HEK293T (cell line): Measurements from ENCODE around the gene TWF2.
"Not testable (repeated sequence)": the region's sequence is repeated elsewhere in the genome, so short reads cannot be mapped to it uniquely, and the experiment has no call there.

Experiments used
- CTCF ChIA-PET: fragments of 350-600 bp; formaldehyde crosslinking; extraction: SDS; loops from one replicate; lab custom pipeline; 2021; ENCODE audit warnings: antibody characterized with exemption, inconsistent platforms; lab: Yijun Ruan, JAX
- POLR2A ChIA-PET: fragments of 350-600 bp; formaldehyde crosslinking; extraction: SDS; loops from one replicate; lab custom pipeline; 2020; ENCODE audit warnings: antibody characterized with exemption, inconsistent platforms; lab: Yijun Ruan, JAX
- DNase-seq: peaks from one replicate; pipeline ENCODE4 v3.0.0; 2012; ENCODE audit warnings: mixed read lengths; ENCODE audit errors: extremely low spot score
- ARNT ChIP-seq: fragments of 450-650 bp; IDR thresholded peaks from 2 replicates; pipeline ENCODE4 v1.6.1; 2017; ENCODE audit warnings: mild to moderate bottlenecking
- BHLHE40 ChIP-seq: fragments of 450-650 bp; IDR thresholded peaks from 2 replicates; pipeline ENCODE4 v1.6.1; 2016; ENCODE audit warnings: mild to moderate bottlenecking, moderate library complexity, borderline replicate concordance
- CTBP1 ChIP-seq: fragments of 450-650 bp; IDR thresholded peaks from 2 replicates; pipeline ENCODE4 v1.6.1; 2016; ENCODE audit warnings: borderline replicate concordance
- ELF4 ChIP-seq: fragments of 450-650 bp; IDR thresholded peaks from 2 replicates; pipeline ENCODE4 v1.6.1; 2017; ENCODE audit warnings: antibody characterized with exemption
- FOXA1 ChIP-seq: fragments of 450-650 bp; IDR thresholded peaks from 2 replicates; pipeline ENCODE4 v1.6.1; 2016; ENCODE audit warnings: mild to moderate bottlenecking
- FOXK2 ChIP-seq: fragments of 450-650 bp; IDR thresholded peaks from 2 replicates; pipeline ENCODE4 v1.6.1; 2016; ENCODE audit warnings: mild to moderate bottlenecking
- FOXM1 ChIP-seq: fragments of 450-650 bp; IDR thresholded peaks from 2 replicates; pipeline ENCODE4 v1.6.1; 2017; ENCODE audit warnings: mild to moderate bottlenecking, borderline replicate concordance
- HDGF ChIP-seq: fragments of 450-650 bp; IDR thresholded peaks from 2 replicates; pipeline ENCODE4 v1.6.1; 2017; ENCODE audit warnings: antibody characterized with exemption, borderline replicate concordance
- L3MBTL2 ChIP-seq: fragments of 450-650 bp; conservative IDR thresholded peaks from 2 replicates; pipeline ENCODE4 v1.6.1; 2016; ENCODE audit warnings: mild to moderate bottlenecking
- LEF1 ChIP-seq: fragments of 450-650 bp; IDR thresholded peaks from 2 replicates; pipeline ENCODE4 v1.6.1; 2017; ENCODE audit warnings: mild to moderate bottlenecking, borderline replicate concordance
- NFRKB ChIP-seq: fragments of 450-650 bp; IDR thresholded peaks from 2 replicates; pipeline ENCODE4 v1.6.1; 2016; ENCODE audit warnings: mild to moderate bottlenecking, moderate library complexity
- PKNOX1 ChIP-seq: fragments of 450-650 bp; IDR thresholded peaks from 2 replicates; pipeline ENCODE4 v1.6.1; 2016
- SP1 ChIP-seq: fragments of 450-650 bp; IDR thresholded peaks from 2 replicates; pipeline ENCODE4 v1.6.1; 2017
- SUZ12 ChIP-seq: fragments of 450-650 bp; IDR thresholded peaks from 2 replicates; pipeline ENCODE4 v1.6.1; 2016; ENCODE audit warnings: mild to moderate bottlenecking
- TARDBP ChIP-seq: fragments of 450-650 bp; IDR thresholded peaks from 2 replicates; pipeline ENCODE4 v1.6.1; 2016
- ZNF384 ChIP-seq: fragments of 450-650 bp; IDR thresholded peaks from 2 replicates; pipeline ENCODE4 v1.6.1; 2016

The TWF2 gene

GRCh38 chr3:52280050-52280461, 41.1 kb upstream of the TWF2 start:
- TF ChIP-seq FOXA1, result no peak
- CTCF ChIA-PET, result interaction anchor here (1.5 to 2.1 kb wide), 3 partner anchors 48 to 167 kb away, joined by 4 to 10 read pairs (median 5); no protein-coding TSS in a partner anchor
- POLR2A ChIA-PET, result interaction anchor here (0.6 to 5.1 kb wide), 5 partner anchors 9 to 71 kb away, joined by 3 to 47 read pairs (median 4); partner anchors contain the start of genes GLYCTK and TWF2
- DNase-seq, result no peak

- TF ChIP-seq NFRKB, result no peak
- CTCF ChIA-PET, result interaction anchor here (0.6 to 2.1 kb wide), 4 partner anchors 47 to 167 kb away, joined by 3 to 10 read pairs (median 4); no protein-coding TSS in a partner anchor
- POLR2A ChIA-PET, result interaction anchor here (0.6 to 5.1 kb wide), 7 partner anchors 9 to 127 kb away, joined by 3 to 47 read pairs (median 3); partner anchors contain the start of genes GLYCTK and TWF2
- no peak for DNase-seq
These were observed 40.6 kb upstream of the TWF2 start for GRCh38 chr3:52279596-52279995.

GRCh38 chr3:52278510-52279069, 39.6 kb upstream of the TWF2 start, which contains the start of gene WDR82:
WDR82 (minus strand) TSS chr3:52278649; CDS start chr3:52278361, 288 bp downstream.
- TF ChIP-seq HDGF, result no peak
- TF ChIP-seq ZNF384, result peak; percentile 85
- peak; percentile 32; the same call in 1 of the 2 replicates for TF ChIP-seq ELF4
- no peak for TF ChIP-seq SUZ12
- CTCF ChIA-PET, result interaction anchor here (1.5 to 2.1 kb wide), 3 partner anchors 46 to 168 kb away, joined by 4 to 10 read pairs (median 5); no protein-coding TSS in a partner anchor
- DNase-seq, result peak; percentile 96

GRCh38 chr3:52277972-52278509, 39.1 kb upstream of the TWF2 start:
- ChIA-PET CTCF (interaction anchor here (0.6 to 2.1 kb wide), 4 partner anchors 46 to 774 kb away, joined by 4 to 10 read pairs (median 5); no protein-coding TSS in a partner anchor), POLR2A (interaction anchor here (0.7 to 5.1 kb wide), 13 partner anchors 11 to 97 kb away, joined by 3 to 47 read pairs (median 5); partner anchors contain the start of genes GLYCTK and TWF2)
- DNase-seq, result peak; percentile 53
- TF ChIP-seq FOXK2, result no peak
- TF ChIP-seq SP1, result no peak
- no peak for TF ChIP-seq FOXA1
- TF ChIP-seq BHLHE40, result no peak
- no peak for TF ChIP-seq CTBP1
- no peak for TF ChIP-seq ZNF384
- TF ChIP-seq TARDBP, result no peak
- no peak for TF ChIP-seq ELF4
- no peak for TF ChIP-seq SUZ12
- no peak for TF ChIP-seq HDGF
- 0 out of 2 replicates have a peak, but pooled peaks have one; percentile 27 for TF ChIP-seq ARNT
- TF ChIP-seq PKNOX1, result no peak
- no peak for TF ChIP-seq NFRKB
- TF ChIP-seq FOXM1, result 0 out of 2 replicates have a peak, but pooled peaks have one; percentile 41
- TF ChIP-seq LEF1, result no peak
- peak; percentile 45 for TF ChIP-seq L3MBTL2

More at GRCh38 chr3:52278510-52279069, 39.6 kb upstream of the TWF2 start, which contains the start of gene WDR82:
- POLR2A ChIA-PET, result interaction anchor here (0.6 to 5.1 kb wide), 17 partner anchors 10 to 126 kb away, joined by 3 to 47 read pairs (median 4); partner anchors contain the start of genes GLYCTK and TWF2

- CTCF ChIA-PET, result interaction anchor here (0.6 to 2.0 kb wide), 6 partner anchors 45 to 774 kb away, joined by 3 to 6 read pairs (median 4); partner anchors contain the start of gene DUSP7
- no peak for TF ChIP-seq SP1
- TF ChIP-seq ZNF384, result no peak
- TF ChIP-seq NFRKB, result no peak
- POLR2A ChIA-PET, result interaction anchor here (1.0 to 5.1 kb wide), 11 partner anchors 11 to 96 kb away, joined by 3 to 47 read pairs (median 5); partner anchors contain the start of genes GLYCTK and TWF2
- DNase-seq, result peak; percentile 60
These were observed 38.4 kb upstream of the TWF2 start for GRCh38 chr3:52277071-52277964.

GRCh38 chr3:52274781-52275180, 35.8 kb upstream of the TWF2 start:
- CTCF ChIA-PET, DNase-seq, POLR2A ChIA-PET: not testable (repeated sequence)

GRCh38 chr3:52272831-52273230, 33.9 kb upstream of the TWF2 start:
- ChIA-PET CTCF (no interaction called here), POLR2A (no interaction called here)
- TF ChIP-seq TARDBP (no peak), NFRKB (no peak), L3MBTL2 (no peak), SP1 (no peak), ELF4 (no peak), FOXA1 (no peak), HDGF (no peak), FOXM1 (no peak), PKNOX1 (no peak), BHLHE40 (no peak), FOXK2 (no peak), SUZ12 (no peak), CTBP1 (no peak), LEF1 (no peak), ARNT (no peak)
- no peak for DNase-seq

GRCh38 chr3:52272172-52272571, 33.2 kb upstream of the TWF2 start:
- CTCF ChIA-PET, result interaction anchor here (0.7 kb wide), 1 partner anchor 68 kb away, joined by 3 read pairs; no protein-coding TSS in a partner anchor
- POLR2A ChIA-PET, DNase-seq: not testable (repeated sequence)
